OCI-LY1 (cell line): Measurements from ENCODE around the gene NLRP6.

ENCODE experiments used
- H2AFZ ChIP-seq: fragments of 200-600 bp; sonication (generic), shearing (Covaris generic); 2 replicates; pipeline ENCODE4 v1.6.0; 2014; ENCODE audit warnings: antibody characterized with exemption, mild to moderate bottlenecking, low read length
- H3F3A ChIP-seq: fragments of 200-600 bp; sonication (generic), shearing (Covaris generic); 2 replicates; pipeline ENCODE4 v1.6.0; 2014; ENCODE audit warnings: mild to moderate bottlenecking, antibody characterized with exemption, low read length, moderate library complexity; ENCODE audit not compliant: insufficient read depth
- H3K27ac ChIP-seq: fragments of 200-600 bp; sonication (generic); 2 replicates; pipeline ENCODE4 v1.5.1; 2014; ENCODE audit warnings: low read length, mixed run types, mild to moderate bottlenecking, low read depth; ENCODE audit not compliant: poor library complexity, severe bottlenecking
- H3K27me3 ChIP-seq: fragments of 200-600 bp; sonication (generic); 2 replicates; pipeline ENCODE4 v1.6.0; 2014; ENCODE audit warnings: antibody characterized with exemption, mild to moderate bottlenecking, low read length, moderate library complexity; ENCODE audit not compliant: insufficient read depth
- H3K36me3 ChIP-seq: fragments of 200-600 bp; sonication (generic); 2 replicates; pipeline ENCODE4 v1.6.1; 2014; ENCODE audit warnings: mild to moderate bottlenecking, antibody characterized with exemption, low read length, moderate library complexity, mixed read lengths; ENCODE audit not compliant: insufficient read depth
- H3K4me1 ChIP-seq: fragments of 200-600 bp; sonication (generic); 2 replicates; pipeline ENCODE4 v1.5.1; 2014; ENCODE audit warnings: mild to moderate bottlenecking, low read length, moderate library complexity; ENCODE audit not compliant: insufficient read depth, severe bottlenecking
- H3K4me2 ChIP-seq: fragments of 200-600 bp; sonication (generic), shearing (Covaris generic); 2 replicates; pipeline ENCODE4 v1.6.1; 2014; ENCODE audit warnings: low read length
- H3K4me3 ChIP-seq: fragments of 200-600 bp; sonication (generic); 2 replicates; pipeline ENCODE4 v1.5.1; 2014; ENCODE audit warnings: low read length, low read depth, mild to moderate bottlenecking, mixed read lengths; ENCODE audit not compliant: poor library complexity, severe bottlenecking
- H3K79me2 ChIP-seq: fragments of 200-600 bp; shearing (Covaris generic); 2 replicates; pipeline ENCODE4 v1.6.1; 2016; ENCODE audit warnings: mixed run types, low read length, mixed read lengths; ENCODE audit not compliant: insufficient read depth
- H3K9ac ChIP-seq: fragments of 200-600 bp; sonication (generic), shearing (Covaris generic); 2 replicates; pipeline ENCODE4 v1.6.1; 2014; ENCODE audit warnings: mild to moderate bottlenecking, low read length, mixed read lengths
- H3K9me2 ChIP-seq: fragments of 200-600 bp; sonication (generic), shearing (Covaris generic); 2 replicates; pipeline ENCODE4 v1.6.1; 2014; ENCODE audit warnings: low read depth, mild to moderate bottlenecking, low read length, mixed read lengths
- H3K9me3 ChIP-seq: fragments of 200-600 bp; shearing (Covaris generic); 2 replicates; pipeline ENCODE4 v1.6.1; 2014; ENCODE audit warnings: low read length, mixed read lengths
- H4K20me1 ChIP-seq: fragments of 200-600 bp; sonication (generic), shearing (Covaris generic); 2 replicates; pipeline ENCODE4 v1.6.0; 2016; ENCODE audit warnings: mild to moderate bottlenecking, low read length; ENCODE audit not compliant: insufficient read depth
- EZH2 ChIP-seq: fragments of 200-600 bp; sonication (generic), shearing (Covaris generic); IDR thresholded peaks from 2 replicates; pipeline ENCODE4 v1.8.0; 2017; ENCODE audit warnings: borderline replicate concordance, mixed run types, mild to moderate bottlenecking, antibody characterized with exemption, low read length, moderate library complexity, mixed read lengths
- TF ChIP-seq, protein P1 (sequence below): fragments of 200-600 bp; sonication (generic), shearing (Covaris generic); IDR thresholded peaks from 2 replicates; pipeline ENCODE4 v1.5.1; 2017; ENCODE audit warnings: mild to moderate bottlenecking, antibody characterized with exemption, low read length, moderate library complexity, mixed read lengths

Gene NLRP6

DNA sequence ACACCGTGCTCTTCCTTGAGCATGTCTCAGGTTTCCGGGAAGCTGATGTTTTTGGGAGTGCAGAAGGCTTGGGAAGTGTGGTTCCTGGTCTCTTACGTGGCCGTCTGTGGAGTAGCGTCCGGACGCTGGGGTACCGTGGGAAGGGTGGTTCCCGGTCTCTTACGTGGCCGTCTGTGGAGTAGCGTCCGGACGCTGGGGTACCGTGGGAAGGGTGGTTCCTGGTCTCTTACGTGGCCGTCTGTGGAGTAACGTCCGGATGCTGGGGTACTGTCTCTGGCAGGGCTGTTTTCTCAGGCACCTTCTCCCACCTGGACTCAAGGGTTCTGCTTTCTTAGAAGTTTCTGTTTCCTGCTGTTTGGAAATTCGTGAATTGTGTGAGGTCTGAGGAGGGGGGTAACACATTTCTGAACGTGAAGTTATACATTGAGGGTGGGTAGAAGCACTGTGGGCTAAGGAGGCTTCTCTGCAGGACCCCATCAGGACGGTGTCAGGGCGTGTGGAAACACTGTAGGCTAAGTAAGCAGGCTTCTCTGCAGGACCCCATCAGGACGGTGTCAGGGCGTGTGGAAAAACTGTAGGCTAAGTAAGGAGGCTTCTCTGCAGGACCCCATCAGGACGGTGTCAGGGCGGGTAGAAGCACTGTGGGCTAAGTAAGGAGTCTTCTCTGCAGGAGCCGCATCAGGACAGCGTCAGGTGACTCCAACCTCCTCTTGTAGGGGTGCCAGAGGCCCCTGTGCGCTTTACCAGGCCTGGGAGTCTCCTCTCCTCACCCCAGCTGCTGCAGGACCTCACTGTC lies 47.8 kb downstream of the NLRP6 start:
- Histone ChIP-seq H4K20me1 (no peaks in the 10 kb centered on the region), H3K4me1 (peaks cover 34% of the 10 kb centered on the region), H3K4me2 (no peak overlapping the region), H3K27ac (no peak overlapping the region), H3K9me2 (no peaks in the 10 kb centered on the region), H3K79me2 (no peaks in the 10 kb centered on the region), H3K4me3 (no peak overlapping the region), H3K9ac (no peak overlapping the region), H3K36me3 (no peaks in the 10 kb centered on the region), H2AFZ (no peak overlapping the region), H3K27me3 (no peaks in the 10 kb centered on the region), H3K9me3 (no peaks in the 10 kb centered on the region), H3F3A (no peaks in the 10 kb centered on the region)
- no peak for TF ChIP-seq EZH2
- TF ChIP-seq, protein P1, sequence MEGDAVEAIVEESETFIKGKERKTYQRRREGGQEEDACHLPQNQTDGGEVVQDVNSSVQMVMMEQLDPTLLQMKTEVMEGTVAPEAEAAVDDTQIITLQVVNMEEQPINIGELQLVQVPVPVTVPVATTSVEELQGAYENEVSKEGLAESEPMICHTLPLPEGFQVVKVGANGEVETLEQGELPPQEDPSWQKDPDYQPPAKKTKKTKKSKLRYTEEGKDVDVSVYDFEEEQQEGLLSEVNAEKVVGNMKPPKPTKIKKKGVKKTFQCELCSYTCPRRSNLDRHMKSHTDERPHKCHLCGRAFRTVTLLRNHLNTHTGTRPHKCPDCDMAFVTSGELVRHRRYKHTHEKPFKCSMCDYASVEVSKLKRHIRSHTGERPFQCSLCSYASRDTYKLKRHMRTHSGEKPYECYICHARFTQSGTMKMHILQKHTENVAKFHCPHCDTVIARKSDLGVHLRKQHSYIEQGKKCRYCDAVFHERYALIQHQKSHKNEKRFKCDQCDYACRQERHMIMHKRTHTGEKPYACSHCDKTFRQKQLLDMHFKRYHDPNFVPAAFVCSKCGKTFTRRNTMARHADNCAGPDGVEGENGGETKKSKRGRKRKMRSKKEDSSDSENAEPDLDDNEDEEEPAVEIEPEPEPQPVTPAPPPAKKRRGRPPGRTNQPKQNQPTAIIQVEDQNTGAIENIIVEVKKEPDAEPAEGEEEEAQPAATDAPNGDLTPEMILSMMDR, result no peak

DNA sequence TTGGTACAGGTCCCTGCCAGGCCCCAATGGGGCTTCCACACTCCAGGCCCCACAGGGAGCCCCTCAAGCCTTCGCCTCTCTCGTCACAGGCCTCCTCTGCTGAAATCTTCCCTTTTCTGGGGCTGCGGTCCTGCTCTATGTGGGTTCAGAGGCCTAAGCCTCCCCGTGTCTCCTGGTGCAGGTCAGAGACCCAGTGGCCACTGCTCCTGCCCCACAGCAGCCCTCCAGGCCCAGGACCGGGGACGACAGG lies 48.3 kb downstream of the NLRP6 start:
- Histone ChIP-seq H3K9ac (peak overlapping the region; percentile 34; the same call in 1 of the 2 replicates), H3K27ac (peak overlapping the region; percentile 43), H3K9me3 (no peaks in the 10 kb centered on the region), H4K20me1 (no peaks in the 10 kb centered on the region), H3K79me2 (no peaks in the 10 kb centered on the region), H3K4me2 (peak overlapping the region; percentile 31; the same call in 1 of the 2 replicates), H3K4me3 (no peak overlapping the region), H3K27me3 (no peaks in the 10 kb centered on the region), H3K36me3 (no peaks in the 10 kb centered on the region), H2AFZ (no peak overlapping the region), H3F3A (no peaks in the 10 kb centered on the region), H3K4me1 (peaks cover 39% of the 10 kb centered on the region), H3K9me2 (no peaks in the 10 kb centered on the region)
- no peak for TF ChIP-seq EZH2
- TF ChIP-seq, protein P1, result no peak

DNA sequence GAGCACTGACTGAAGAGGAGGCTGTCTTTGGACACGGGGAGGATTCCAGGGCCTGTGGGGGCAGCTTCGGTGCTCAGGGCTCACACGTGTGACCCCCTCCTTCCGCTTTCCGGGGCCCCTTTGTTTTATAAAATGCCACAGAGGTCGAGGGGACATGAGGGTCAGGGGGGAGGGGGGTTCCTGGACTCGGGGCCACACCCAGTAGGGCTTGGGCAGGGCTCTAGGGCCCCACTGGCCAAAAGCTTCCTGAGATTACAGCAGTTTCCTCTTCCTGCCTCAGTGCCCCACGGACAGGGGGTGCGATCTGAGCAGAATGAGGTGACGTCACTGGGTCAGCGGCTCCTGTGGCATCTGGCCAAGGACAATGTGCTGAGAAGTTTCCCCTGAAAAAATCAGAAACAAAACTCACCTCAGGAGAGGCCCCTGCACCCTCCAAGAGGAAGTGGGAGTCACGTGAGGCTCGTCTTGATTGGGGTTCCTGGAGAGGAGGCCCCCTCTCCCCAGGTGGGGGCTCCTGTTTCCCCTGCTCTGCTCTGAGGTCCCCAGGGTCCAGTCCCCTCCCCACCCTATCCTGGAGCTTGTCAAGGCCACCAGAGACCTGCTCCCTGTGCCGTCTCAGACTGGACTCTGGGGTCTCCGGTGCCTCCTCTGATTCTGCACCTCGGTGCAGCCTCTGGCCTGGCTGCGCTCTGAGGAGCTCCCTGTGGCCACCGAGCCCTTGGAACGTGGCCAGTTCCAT lies 48.8 kb downstream of the NLRP6 start:
- H4K20me1 ChIP-seq, result no peaks in the 10 kb centered on the region
- no peaks in the 10 kb centered on the region for H3F3A ChIP-seq
- peak overlapping the region; percentile 43 for H3K27ac ChIP-seq
- no peak overlapping the region for H2AFZ ChIP-seq
- H3K27me3 ChIP-seq, result no peaks in the 10 kb centered on the region
- TF ChIP-seq EZH2, result no peak
- TF ChIP-seq, protein P1, result no peak
- H3K4me1 ChIP-seq, result peaks cover 43% of the 10 kb centered on the region
- H3K9me2 ChIP-seq, result no peaks in the 10 kb centered on the region
- H3K9ac ChIP-seq, result peak overlapping the region; percentile 34; the same call in 1 of the 2 replicates
- H3K9me3 ChIP-seq, result no peaks in the 10 kb centered on the region
- H3K4me2 ChIP-seq, result peak overlapping the region; percentile 31; the same call in 1 of the 2 replicates
- no peaks in the 10 kb centered on the region for H3K36me3 ChIP-seq
- H3K79me2 ChIP-seq, result no peaks in the 10 kb centered on the region
- H3K4me3 ChIP-seq, result no peak overlapping the region
